Stimulated activated CD4-positive, alpha-beta T cell treated with anti-CD3 and anti-CD28 coated beads, TNF-alpha, amount 100 ng/mL, for 48 hours (primary cell): ENCODE results near the gene SDR39U1.

ENCODE experiments used
- DNase-seq, 3 donors: peaks; one replicate each; pipeline ENCODE4 v3.0.0-alpha.2; 2020; ENCODE audit warnings: low read depth in 3 of 3

The SDR39U1 gene

DNA sequence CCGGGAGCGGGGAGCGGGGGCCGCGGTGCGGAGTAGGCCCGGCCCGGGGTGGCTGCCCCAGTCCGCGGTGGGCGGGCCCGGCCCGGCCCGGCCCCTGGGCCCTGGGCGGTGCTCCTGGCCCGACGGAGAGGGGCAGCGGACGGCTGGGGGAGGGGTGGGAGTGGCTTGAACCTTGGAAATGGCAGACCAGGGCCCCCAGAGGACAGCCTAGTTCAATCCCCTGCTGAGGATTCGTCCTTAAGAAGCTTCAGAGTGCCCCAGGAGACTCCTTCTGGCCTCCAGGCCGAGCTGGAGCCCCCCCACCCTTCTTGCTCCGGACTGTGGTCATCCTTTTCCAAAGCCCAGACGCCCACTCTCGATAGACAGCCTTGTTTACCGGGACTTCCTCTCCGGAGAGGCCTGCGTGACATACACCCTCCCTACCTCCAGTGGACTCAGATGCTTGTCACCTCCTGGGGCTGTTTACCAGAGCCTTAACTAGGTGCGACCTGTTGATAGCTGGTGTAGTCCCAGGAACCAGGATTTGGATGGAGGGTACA, 12.4 kb downstream of the SDR39U1 start:
- peak in 2 of 3 donors; percentile 39 to 40 for DNase-seq

DNA sequence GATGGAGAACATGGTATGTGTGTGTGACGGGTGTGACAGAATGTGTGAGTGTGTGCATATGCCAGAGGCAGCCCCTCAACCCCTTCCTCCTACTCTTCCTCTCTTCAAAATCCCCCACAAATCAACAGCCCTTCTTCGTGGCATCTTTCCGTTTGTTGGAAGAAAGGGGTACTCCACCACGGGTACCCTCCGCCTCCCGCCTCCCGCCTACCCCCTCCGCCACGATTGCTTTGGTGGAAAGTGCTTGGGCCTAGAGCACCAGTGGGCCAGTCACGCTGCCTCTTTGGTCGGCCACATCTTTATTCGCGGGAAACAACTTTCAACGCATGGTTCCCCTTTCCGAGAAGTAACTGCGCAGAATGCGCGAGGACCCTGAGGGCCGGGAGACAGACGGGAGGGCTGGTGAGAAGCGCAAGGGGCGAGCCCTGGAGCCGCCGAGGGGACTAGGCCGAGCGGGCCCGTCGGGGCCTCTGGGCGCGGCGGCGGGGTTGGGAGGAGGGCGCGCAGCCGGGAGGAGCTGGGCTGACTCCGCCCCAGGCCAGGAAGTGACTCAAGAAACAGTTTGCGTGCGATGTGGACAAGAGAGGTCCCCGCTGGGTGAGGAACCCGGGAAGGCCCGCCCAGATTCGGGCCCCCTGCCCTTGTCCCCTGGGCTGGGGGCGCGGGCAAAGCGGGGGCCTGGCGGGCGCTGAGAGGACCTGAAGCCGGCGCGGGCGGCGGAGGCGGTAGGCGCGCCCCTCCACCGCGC, 13.0 kb downstream of the SDR39U1 start, which contains the start of the genes CBLN3 and KHNYN:
Gene CBLN3 (minus strand): TSS at position 274 of the 748 bp plus-strand sequence. CDS start 614 bp downstream, outside the sequence.
Gene KHNYN (plus strand): TSS at position 560 of the 748 bp plus-strand sequence. CDS start 777 bp downstream, outside the sequence.
- DNase-seq: peak; percentile 72 to 88 (median 82)

DNA sequence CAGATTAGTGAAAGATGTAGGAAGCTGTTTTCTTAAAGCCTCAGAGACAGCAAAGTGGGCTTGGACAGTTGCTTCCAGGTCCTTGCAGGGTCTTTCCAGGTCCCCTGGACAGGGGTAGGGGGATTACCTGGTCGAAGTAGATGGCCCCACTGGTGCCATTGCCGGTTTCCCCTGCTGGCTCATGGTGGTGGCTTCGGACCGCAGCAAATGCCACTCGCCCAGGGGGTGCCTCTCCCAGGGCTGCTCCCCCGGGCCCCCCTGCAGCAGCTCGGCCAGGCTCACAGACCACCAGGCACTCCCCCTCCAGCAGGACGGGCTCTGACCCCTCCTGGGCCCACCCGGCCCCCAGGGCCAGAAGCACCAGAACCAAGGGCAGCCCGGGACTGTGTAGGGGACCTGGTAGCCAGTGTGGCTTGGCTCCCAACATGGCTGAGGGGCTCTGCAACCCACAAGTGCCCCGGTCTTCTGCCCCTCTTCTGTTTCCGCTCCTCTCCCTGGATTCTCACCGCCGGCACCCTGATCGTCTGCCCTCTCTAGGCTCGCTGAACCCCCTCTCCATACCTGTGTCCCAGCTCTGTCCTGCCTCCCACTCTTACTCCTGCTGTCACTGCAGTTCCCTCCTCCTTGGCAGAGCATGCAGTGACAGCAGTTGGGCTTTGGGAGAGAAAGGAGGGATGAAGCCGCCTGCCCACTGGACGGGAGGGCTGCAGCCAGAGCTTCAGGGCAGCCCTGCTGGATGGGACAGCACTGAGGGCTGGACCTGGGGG, 13.8 kb downstream of the SDR39U1 start:
- DNase-seq: no peak

DNA sequence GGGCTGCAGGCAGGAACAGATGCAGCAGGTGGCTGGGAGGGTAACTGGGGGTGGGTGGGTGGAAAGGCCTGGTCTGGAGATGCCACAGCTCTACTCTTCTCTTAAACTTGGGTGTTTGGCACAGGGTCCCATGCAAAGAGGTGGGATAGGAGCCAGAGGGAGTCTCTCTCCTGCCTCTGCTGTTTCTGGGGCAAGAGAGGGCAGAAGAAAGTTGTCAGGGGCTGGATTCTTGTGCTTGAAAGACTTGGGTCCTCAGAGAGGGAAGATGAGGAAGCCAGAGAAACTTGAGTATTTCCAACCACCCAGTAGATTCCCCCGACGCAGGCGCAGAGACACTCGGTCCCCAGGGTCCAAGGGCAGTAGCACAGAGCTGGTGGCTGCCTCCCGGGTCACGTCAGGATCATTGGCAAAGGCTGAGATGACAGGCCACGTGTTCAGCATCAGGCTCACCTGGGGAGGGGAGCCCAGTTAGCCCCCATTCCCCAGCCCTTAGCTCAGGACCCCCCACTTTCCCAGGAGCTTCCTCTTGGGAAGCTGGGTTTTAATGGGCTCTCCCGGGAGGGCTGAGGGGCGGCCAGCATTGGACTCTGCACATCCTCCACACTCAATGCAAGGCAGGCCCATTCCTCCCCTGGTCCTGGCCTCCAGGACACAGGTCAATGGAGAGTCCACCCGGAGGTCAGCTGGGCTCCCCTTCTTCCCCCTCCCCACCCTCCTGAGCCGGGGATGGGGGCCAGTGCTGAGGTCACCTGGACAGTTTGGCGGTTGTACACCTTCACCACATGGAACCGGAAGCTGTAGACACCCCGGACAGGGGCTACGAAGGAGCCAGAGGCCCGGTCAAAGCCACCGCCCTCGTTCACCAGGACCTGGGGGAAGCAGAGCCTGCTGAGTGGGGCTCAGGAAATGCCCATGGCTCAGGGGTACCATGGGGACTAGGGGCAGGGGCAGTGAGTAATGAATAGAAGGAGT, 14.8 kb downstream of the SDR39U1 start:
- DNase-seq: no peak

DNA sequence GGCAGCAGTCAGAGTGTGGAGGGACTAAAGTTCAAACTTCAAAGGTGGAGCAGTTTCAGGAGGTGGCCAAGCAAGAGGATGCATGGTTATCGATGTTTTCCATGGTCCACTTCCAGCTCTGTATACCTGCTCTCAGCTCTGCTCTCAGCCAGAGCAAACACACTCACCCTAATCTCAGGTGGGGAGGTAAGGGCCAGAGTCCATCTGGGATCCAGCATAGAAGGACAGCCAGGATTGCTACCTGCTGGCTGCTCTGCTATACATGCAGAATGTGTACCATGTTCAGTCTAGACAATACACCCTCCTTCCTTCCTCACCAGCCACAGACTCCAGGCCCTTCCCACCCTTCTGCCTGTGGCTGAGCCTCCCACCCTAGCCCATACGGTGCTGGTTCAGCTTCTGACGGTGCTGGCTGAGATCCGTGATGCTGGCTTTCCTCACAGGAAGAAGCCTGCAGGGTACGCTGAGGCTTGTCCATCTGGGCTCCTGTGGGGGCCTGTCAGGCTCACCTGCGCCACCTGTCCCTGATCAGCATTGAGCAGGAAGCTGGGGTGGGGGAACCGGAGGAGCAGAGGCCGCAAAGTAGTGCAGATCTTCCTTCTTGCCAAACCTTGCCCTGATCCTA, 15.6 kb downstream of the SDR39U1 start:
- DNase-seq: no peak

DNA sequence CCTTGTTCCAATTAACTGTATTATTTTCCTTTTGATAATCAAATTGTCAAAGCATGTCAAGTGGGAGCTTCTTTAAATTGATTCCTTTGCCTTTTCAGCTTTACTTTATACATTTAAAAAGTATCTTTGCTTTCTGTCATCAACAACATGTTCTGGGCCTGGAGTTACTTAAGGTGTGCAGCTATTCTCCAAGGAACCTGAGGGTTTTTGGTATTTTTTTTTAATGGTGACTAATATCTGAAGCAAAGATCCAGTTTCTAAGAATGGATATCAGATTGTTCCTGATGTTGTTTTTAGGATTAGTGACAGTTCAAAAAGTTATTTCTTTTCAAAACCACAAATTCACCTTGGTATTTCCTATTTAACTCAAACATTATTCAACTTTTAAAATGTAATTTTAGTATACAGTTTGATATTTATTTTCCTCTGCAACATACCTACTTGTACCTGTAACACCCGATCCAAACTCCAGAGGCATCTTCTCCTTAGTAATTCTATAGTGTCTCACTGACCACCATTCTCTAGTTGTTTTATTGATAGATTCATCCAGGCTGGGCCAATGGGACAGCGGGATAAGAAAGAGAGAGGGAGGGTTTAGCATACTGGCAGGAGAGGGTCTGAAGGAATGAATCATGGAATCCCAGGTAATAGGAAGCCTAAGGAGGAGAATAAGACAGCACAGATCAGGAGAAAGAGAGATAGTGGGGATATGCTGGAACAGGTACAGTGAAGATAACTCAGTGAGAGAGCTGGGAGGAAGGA, 16.2 kb downstream of the SDR39U1 start:
- no peak for DNase-seq

DNA sequence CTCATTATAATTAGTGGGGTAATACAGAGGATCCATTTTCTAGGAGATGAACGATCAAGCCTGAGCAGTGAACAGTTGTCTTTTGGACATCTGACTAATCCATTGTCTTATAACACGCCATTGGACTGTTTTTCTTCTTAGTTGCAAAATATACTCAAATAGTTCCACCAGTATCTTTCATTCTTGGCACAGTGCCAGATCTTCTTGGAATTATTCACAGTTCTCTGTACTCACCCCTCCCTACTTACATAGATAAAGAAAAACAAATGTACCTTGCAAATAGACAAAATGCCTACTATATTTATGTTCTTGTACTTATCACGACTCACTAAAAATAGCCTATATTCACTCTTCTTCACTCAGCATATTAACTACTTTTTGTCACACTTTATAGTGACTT, 16.9 kb downstream of the SDR39U1 start:
- no peak for DNase-seq

DNA sequence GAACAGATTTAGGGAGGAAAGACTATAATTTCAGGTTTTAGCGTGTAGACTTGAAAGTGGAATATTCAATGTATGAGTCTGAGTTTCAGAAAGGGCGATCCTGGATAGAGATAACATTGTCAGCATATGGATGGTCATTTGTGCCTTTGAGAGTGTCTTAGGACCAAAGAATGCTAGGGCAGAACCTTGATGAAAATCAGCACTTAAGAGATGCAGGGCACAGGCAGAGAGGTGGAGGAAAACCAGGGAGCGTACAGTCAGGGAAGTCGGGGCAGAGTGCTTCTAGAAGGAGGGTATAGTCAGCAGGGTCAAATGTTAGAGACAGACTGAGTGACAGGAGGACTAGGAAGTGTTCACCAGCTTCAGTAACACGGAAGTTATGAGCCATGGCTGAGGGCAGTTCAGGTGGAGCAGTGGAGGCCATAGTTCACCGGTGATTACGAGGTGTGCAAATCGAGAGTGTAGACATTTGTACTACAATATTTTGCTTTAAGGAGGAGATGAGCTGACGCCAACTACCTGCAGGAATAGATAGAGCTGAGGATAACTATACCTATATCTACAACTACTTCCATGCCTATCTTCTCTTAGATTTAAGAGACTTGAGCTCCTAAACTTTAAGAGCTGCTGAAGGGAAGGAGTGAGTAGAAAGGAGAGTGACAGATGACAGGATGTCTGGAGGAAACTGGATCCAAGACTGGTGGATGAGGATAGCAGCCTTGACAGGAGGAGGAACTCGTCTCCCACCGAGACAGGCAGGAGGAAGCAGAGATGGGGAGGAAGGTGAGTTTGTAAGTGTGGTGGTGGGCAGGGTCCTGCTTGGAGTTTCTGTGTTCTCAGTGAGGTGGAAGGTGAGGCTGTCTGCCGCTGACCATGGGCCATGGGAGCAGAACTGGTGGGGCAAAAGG, 19.6 kb downstream of the SDR39U1 start:
- no peak for DNase-seq

DNA sequence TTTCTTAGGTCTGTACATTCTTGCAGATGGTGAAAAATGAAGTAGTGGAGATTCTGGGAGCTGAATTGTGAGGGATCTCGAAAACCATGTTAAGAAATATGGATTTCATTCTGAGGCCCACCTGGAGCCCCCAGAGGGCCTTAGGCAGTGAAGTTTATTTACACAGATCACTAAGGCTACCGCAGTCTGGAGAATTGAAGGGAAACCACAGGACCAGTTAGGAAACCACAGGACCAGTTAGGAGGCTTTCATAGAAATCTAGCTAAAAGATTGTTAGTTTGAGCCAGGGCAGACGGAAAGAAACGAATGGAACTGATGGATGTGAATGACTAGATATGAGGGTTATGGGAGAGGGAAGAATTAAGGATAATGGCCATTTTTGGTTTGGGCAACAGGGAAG, 20.3 kb downstream of the SDR39U1 start:
- DNase-seq: no peak

DNA sequence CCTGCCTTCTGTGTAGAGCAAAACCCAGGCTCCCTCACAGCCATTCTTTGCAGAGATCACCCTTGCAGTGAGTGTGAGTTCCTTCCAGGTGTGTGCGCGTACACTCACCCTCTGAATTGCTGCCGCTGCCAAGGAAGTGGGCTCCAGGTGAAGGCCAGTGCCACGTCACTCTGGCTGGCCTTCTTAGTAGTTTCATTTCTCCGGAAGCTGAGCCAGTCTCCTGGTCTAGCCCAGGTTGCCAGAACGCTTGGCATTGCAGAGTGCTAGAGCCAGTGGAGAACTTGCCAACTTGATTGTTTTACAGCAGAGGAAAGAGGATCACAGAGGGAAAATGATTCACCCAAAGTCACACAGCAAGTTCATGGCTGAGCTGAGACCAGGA, 24.1 kb downstream of the SDR39U1 start:
- DNase-seq: no peak

DNA sequence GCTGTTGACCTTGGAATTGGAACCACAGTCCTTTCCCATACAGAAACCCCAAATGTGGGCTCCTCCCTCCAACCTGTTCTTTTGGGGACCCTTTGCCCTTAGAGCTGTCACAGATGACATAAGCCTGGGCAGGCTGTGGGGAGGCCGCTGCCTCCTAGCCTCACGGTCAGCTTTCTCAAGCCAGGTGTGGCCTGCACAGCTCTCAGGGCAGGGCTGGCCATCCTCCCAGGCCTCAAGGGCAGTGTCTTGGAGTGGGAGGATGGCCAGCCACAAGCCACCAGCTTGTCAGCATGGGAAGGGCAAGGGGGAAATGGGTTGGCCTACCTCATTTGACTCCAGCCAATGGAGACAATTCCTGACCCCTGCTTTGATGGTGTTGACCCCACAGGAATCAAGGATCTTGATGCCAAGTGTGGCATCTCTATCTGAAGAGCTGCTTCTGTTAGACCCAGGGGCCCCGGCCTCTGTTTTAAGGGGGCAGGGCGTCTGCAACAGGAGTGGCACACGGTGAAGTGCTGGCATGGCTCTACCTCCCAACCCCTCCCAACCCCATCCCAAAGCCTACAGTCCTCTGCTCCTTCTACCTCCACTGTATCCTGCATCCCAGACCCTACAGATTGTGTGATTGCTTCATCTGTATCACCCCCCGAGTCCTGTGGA, 24.6 kb downstream of the SDR39U1 start:
- DNase-seq: no peak

DNA sequence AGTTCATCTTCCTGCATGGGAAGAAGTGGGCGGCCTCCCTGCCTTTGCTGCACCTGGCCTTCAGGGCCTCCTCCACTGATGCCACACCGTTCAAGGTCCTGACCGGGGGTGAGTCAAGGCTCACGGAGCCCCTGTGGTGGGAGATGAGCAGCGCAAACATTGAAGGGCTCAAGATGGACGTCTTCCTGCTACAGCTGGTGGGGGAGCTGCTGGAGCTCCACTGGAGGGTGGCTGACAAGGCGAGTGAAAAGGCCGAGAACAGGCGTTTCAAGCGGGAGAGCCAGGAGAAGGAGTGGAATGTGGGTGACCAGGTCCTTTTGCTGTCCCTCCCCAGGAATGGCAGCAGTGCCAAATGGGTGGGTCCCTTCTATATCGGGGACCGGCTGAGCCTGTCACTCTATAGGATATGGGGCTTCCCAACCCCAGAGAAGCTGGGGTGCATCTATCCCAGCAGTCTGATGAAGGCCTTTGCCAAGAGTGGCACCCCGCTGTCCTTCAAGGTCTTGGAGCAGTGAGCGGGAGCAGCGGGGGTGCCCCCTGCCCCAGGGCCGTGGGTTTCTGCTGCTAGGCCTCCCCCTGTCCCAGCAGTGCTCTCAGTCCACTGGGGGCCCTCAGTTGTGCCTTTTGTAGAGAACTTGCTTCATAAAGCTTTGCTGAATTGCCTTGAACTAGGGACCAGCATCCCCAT, 25.5 kb downstream of the SDR39U1 start:
- no peak for DNase-seq

DNA sequence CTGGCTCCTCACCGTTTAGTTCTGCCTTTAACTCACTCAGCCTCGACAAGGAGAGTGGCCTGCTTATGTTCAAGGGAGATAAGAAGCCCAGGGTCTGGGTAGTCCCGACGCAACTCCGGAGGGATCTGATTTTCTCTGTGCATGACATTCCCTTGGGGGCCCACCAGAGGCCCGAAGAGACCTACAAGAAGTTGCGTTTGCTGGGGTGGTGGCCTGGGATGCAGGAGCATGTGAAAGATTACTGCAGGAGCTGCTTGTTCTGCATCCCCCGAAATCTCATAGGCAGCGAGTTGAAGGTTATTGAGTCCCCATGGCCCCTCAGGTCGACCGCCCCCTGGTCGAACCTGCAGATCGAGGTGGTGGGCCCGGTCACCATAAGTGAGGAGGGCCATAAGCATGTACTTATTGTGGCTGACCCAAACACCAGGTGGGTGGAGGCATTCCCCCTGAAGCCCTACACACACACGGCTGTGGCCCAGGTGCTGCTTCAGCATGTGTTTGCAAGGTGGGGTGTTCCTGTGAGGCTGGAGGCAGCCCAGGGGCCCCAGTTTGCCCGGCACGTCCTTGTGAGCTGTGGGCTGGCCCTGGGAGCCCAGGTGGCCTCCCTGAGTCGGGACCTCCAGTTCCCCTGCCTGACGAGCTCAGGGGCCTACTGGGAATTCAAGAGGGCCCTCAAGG, 26.2 kb downstream of the SDR39U1 start:
- DNase-seq: no peak

DNA sequence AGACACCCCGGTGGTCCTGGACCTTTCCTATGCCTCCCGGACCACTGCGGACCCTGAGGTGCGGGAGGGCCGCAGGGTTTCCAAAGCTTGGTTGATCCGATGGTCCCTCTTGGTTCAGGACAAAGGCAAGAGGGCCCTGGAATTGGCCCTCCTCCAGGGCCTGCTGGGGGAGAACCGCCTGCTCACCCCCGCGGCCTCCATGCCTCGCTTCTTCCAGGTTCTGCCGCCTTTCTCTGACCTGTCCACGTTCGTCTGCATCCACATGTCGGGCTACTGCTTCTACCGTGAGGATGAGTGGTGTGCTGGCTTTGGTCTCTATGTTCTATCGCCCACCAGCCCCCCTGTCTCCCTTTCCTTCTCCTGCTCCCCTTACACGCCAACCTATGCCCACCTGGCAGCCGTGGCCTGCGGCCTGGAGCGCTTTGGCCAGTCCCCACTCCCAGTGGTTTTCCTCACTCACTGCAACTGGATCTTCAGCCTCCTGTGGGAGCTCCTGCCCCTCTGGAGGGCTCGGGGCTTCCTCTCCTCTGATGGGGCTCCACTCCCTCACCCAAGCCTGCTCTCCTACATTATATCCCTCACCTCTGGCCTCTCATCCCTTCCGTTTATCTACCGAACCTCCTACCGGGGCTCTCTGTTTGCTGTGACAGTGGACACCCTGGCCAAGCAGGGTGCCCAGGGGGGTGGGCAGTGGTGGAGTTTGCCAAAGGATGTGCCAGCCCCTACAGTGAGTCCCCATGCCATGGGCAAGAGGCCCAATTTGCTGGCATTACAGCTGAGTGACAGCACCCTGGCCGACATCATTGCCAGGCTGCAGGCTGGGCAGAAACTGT, 26.9 kb downstream of the SDR39U1 start:
- DNase-seq: no peak

DNA sequence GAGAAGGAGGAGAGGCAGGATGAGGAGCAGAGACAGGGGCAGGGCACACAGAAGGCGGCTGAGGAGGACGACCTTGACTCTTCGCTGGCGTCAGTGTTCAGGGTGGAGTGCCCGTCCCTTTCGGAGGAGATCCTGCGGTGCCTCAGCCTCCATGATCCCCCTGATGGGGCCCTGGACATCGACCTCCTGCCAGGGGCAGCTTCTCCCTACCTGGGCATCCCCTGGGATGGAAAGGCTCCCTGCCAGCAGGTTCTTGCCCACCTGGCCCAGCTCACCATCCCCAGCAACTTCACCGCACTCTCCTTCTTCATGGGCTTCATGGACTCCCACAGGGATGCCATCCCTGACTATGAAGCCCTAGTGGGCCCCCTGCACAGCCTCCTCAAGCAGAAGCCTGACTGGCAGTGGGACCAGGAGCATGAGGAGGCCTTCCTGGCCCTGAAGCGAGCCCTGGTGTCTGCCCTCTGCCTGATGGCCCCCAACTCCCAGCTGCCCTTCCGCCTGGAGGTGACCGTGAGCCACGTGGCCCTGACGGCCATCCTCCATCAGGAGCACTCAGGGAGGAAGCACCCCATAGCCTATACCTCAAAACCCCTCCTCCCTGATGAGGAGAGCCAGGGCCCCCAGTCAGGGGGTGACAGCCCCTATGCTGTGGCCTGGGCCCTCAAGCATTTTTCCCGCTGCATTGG, 27.7 kb downstream of the SDR39U1 start:
- DNase-seq: no peak

DNA sequence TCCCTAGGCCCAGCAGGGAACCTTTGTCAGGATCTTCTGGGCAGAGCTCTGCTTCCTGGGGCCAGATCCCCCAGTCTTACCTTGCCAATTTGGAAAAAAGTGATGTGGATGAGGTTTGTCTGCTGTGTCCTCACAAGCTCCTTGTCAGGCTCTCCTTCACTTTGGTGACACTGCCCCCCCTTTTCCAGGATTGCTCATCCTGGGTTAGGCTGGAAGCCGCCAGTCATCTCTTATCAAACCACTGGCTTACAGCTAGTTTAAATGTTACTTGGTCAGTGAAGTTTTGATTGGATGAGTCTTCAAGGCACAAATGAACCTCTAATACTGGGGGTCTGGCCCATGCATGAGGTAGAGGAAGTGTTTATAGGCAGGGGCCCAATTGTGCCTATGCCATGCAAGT, 28.5 kb downstream of the SDR39U1 start:
- no peak for DNase-seq
